ENCODE data around the gene CENPA.
"Not testable (repeated sequence)": the region's sequence is repeated elsewhere in the genome, so short reads cannot be mapped to it uniquely, and the experiment has no call there.

CENPA gene

DNA sequence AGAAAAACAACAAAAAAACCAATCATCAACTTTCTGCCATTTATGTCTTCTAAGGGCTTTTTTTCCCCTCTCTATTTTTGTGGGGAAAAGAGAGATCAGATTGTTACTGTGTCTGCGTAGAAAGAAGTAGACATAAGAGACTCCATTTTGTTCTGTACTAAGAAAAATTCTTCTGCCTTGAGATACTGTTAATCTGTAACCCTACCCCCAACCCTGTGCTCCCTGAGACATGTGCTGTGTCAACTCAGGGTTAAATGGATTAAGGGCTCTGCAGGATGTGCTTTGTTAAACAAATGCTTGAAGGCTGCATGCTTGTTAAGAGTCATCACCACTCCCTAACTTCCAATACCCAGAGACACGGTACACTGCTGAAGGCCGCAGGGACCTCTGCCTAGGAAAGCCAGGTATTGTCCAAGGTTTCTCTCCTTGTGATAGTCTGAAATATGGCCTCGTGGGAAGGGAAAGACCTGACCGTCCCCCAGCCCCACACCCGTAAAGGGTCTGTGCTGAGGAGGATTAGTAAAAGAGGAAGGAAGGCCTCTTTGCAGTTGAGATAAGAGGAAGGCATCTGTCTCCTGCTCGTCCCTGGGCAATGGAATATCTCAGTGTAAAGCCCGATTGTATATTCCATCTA lies 36.0 kb upstream of the CENPA start:
- H3K27me3 ChIP-seq (replicated peaks; ENCODE audit: control insufficient read depth, insufficient read depth, low read length); H3K36me3 ChIP-seq (ENCODE audit: control insufficient read depth, insufficient read depth, low read length, severe bottlenecking); H3K9ac ChIP-seq (ENCODE audit: low read length); H3K9me3 ChIP-seq (ENCODE audit: control insufficient read depth, low read length); H3K4me3 ChIP-seq (ENCODE audit: low read length); DNase-seq (ENCODE audit: low read depth): not testable (repeated sequence)
- H3K4me1 ChIP-seq (ENCODE audit: control insufficient read depth, insufficient read depth, low read length), result peaks cover 11% of the 10 kb centered on the region

DNA sequence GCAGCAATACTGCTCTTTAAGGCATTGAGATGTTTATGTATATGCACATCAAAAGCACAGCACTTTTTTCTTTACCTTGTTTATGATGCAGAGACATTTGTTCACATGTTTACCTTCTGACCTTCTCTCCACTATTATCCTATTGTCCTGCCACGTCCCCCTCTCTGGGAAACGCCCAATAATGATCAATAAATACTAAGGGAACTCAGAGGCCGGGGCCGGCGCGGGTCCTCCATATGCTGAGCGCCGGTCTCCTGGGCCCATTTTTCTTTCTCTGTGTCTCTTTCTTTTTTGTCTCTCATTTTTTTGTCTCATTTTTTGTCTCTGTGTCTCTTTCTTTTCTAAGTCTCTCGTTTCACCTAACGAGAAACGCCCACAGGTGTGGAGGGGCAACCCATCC lies 35.4 kb upstream of the CENPA start:
- not testable (repeated sequence) for H3K36me3 ChIP-seq (ENCODE audit: control insufficient read depth, insufficient read depth, low read length, severe bottlenecking); H3K4me3 ChIP-seq (ENCODE audit: low read length); H3K9me3 ChIP-seq (ENCODE audit: control insufficient read depth, low read length); H3K27me3 ChIP-seq (replicated peaks; ENCODE audit: control insufficient read depth, insufficient read depth, low read length); H3K9ac ChIP-seq (ENCODE audit: low read length); DNase-seq (ENCODE audit: low read depth)
- peaks cover 11% of the 10 kb centered on the region for H3K4me1 ChIP-seq (ENCODE audit: control insufficient read depth, insufficient read depth, low read length)

DNA sequence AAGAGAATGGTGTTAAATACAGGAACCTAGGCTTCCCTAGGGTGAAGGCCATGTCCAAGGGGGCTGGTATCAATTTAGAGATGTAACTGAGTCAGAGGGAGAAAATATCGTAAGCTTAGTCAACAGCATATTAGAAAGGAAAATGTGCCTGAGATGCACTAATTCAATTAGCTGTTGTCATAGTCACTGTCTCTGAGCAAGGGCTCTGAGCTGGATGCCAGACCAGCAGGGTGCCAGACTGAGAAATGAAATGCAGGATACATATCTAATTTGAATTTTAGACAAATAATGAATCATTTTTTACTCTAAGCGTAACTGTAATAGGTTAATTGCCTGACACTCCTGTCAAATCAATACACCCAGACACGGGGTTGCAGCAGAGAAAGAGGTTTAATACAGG lies 33.2 kb upstream of the CENPA start:
- Histone ChIP-seq H3K36me3 (ENCODE audit: control insufficient read depth, insufficient read depth, low read length, severe bottlenecking) (no peaks in the 10 kb centered on the region), H3K9me3 (ENCODE audit: control insufficient read depth, low read length) (no peaks in the 10 kb centered on the region), H3K9ac (ENCODE audit: low read length) (no peak overlapping the region), H3K4me3 (ENCODE audit: low read length) (no peak overlapping the region), H3K27me3 (replicated peaks; ENCODE audit: control insufficient read depth, insufficient read depth, low read length) (no peaks in the 10 kb centered on the region), H3K4me1 (ENCODE audit: control insufficient read depth, insufficient read depth, low read length) (peaks cover 16% of the 10 kb centered on the region)
- no peak for DNase-seq (ENCODE audit: low read depth)

DNA sequence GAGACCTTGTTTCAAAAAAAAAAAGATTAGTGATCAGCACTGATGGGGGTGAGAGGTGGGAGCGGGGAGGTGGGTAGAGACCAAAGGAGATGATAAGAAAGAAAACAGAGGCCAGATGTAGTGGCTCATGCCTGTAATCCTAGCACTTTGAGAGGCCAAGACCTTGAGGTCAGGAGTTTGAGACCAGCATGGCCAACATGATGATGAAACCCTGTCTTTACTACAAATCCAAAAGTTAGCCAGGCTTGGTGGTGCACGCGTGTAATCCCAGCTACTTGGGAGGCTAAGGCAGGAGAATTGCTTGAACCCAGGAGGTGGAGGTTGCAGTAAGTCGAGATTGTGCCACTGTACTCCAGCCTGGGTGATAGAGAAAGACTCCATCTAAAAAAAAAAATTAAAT lies 31.3 kb upstream of the CENPA start:
- no peaks in the 10 kb centered on the region for H3K36me3 ChIP-seq (ENCODE audit: control insufficient read depth, insufficient read depth, low read length, severe bottlenecking)
- DNase-seq (ENCODE audit: low read depth), result no peak
- peaks cover 30% of the 10 kb centered on the region for H3K4me1 ChIP-seq (ENCODE audit: control insufficient read depth, insufficient read depth, low read length)
- H3K9me3 ChIP-seq (ENCODE audit: control insufficient read depth, low read length), result no peaks in the 10 kb centered on the region
- no peaks in the 10 kb centered on the region for H3K27me3 ChIP-seq (replicated peaks; ENCODE audit: control insufficient read depth, insufficient read depth, low read length)
- no peak overlapping the region for H3K9ac ChIP-seq (ENCODE audit: low read length)
- no peak overlapping the region for H3K4me3 ChIP-seq (ENCODE audit: low read length)

DNA sequence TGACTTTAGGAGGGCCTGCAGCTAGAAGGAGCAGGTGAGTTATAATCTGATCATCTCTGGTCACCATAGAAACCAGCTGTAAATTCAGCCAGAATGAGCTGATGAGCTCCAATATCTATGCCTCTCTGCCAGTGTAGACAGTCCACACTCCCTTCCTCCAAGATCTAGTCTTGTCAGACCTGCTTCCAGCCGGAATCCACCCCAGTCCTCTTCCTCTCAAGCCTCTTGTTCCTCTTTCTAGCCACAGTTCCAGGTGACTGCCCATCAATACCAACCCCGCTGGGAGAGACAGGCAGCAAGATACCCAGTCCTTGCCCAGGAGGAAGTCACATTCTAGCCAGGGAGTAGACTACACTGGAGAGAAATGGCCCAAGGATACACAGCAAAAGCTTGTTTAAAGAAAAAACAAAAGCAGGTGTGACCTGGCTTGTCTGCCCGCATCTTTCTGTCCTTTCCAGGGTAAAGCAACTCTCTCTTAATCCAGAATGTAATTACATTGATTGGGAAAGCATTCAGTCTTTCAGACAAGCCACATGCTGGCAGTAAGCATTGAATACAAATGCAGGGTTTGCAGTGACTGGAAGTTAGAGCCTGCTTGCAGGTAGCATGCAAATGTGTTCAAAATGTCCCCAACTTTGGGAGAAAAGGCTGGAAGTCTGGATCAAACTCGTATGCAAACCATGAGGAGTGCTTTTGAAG lies 30.7 kb upstream of the CENPA start:
- H3K27me3 ChIP-seq (replicated peaks; ENCODE audit: control insufficient read depth, insufficient read depth, low read length), result no peaks in the 10 kb centered on the region
- no peak overlapping the region for H3K4me3 ChIP-seq (ENCODE audit: low read length)

DNA sequence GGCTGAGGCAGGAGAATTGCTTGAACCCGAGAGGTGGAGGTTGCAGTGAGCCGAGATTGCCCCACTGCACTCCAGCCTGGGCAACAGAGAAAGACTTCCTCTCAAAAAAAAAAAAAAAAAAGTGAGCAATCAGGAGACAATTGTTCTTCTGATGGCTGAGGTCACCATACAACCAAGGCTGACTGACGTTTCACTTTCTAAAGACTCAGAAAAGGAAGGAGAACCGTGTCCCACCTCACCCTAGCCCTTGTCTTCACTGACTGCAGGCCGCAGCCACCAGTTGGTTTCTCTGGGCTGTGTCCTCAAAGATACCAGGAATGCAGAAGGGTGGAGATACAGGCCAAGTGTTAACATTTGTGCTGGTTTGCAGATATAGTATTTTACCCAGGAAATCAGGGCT lies 29.5 kb upstream of the CENPA start:
- no peak overlapping the region for H3K4me3 ChIP-seq (ENCODE audit: low read length)
- H3K4me1 ChIP-seq (ENCODE audit: control insufficient read depth, insufficient read depth, low read length), result peaks cover 30% of the 10 kb centered on the region
- H3K27me3 ChIP-seq (replicated peaks; ENCODE audit: control insufficient read depth, insufficient read depth, low read length), result no peaks in the 10 kb centered on the region
- no peak for DNase-seq (ENCODE audit: low read depth)
- H3K36me3 ChIP-seq (ENCODE audit: control insufficient read depth, insufficient read depth, low read length, severe bottlenecking), result no peaks in the 10 kb centered on the region
- H3K9ac ChIP-seq (ENCODE audit: low read length), result no peak overlapping the region
- H3K9me3 ChIP-seq (ENCODE audit: control insufficient read depth, low read length), result no peaks in the 10 kb centered on the region

More for the DNA sequence above, 30.7 kb upstream of the CENPA start:
- Histone ChIP-seq H3K9ac (ENCODE audit: low read length) (no peak overlapping the region), H3K36me3 (ENCODE audit: control insufficient read depth, insufficient read depth, low read length, severe bottlenecking) (no peaks in the 10 kb centered on the region), H3K4me1 (ENCODE audit: control insufficient read depth, insufficient read depth, low read length) (peaks cover 30% of the 10 kb centered on the region), H3K9me3 (ENCODE audit: control insufficient read depth, low read length) (no peaks in the 10 kb centered on the region)
- no peak for DNase-seq (ENCODE audit: low read depth)

DNA sequence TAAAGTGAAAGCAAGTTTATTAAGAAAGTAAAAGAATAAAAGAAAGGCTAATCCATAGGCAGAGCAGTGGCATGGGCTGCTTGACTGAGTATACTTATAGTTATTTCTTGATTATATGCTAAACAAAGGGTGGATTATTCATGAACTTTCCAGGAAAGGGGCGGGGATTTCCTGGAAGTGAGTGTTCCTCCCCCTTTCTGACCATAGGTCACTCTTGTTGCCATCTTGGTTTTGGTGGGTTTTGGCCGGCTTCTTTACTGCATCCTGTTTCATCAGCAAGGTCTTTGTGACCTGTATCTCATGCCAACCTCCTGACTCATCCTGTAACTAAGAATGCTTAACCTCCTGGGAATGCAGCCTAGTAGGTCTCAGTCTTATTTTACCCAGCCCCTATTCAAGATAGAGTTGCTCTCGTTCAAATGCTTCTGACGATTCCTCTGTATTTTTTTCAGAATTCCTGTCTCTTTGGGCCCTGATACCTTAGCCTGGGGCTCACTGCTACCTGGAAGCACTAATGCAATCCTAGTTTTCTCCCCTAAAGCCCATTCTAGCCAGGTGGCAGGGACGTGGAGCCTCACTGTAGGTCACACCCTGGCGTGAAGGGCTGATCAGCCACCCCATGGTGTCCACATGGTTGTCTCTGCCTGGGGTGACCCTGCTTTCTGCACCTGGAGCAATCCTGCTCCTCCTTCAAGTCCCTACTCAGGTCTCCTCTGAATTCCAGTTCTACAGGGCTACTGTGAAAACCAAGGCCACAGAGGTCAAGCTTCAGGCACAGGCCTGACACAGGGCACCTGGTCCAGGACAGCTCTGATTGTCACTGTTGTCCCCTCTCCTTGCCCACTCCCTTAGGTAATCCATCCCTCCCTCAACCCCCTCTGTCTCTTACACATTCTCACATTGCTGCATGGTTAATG lies 27.7 kb upstream of the CENPA start:
- H3K4me1 ChIP-seq (ENCODE audit: control insufficient read depth, insufficient read depth, low read length), result peaks cover 23% of the 10 kb centered on the region
- H3K4me3 ChIP-seq (ENCODE audit: low read length), result peak overlapping the region; percentile 62
- H3K9ac ChIP-seq (ENCODE audit: low read length), result peak overlapping the region; percentile 60
- H3K27me3 ChIP-seq (replicated peaks; ENCODE audit: control insufficient read depth, insufficient read depth, low read length), result no peaks in the 10 kb centered on the region
- no peaks in the 10 kb centered on the region for H3K9me3 ChIP-seq (ENCODE audit: control insufficient read depth, low read length)
- DNase-seq (ENCODE audit: low read depth), result peak; percentile 87
- no peaks in the 10 kb centered on the region for H3K36me3 ChIP-seq (ENCODE audit: control insufficient read depth, insufficient read depth, low read length, severe bottlenecking)

DNA sequence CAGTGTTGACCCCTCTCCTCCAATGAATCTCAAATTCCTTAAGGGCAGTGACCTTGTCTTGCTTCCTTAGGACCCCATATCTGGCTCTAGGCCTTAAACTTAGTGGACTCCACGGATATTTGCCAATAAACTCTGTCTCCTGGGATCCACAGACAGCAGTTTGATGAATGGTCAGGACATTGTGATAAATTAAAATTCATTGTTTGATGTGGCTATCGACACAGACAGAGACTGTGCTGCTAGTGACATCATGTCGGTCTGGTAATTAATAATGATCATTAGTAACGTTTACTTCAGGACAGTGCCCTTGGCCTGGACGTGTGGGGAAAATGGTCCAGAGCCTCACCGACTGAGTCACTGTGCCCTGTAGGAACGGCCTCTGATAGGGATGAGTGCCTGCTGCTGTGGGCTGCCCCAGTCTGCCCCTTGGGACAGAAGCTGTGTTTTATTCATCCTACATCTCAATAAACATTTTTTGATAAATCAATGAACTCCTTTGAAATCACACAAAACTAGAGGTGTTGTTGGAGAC lies 27.0 kb upstream of the CENPA start:
- H3K4me1 ChIP-seq (ENCODE audit: control insufficient read depth, insufficient read depth, low read length), result peaks cover 25% of the 10 kb centered on the region
- no peak for DNase-seq (ENCODE audit: low read depth)

DNA sequence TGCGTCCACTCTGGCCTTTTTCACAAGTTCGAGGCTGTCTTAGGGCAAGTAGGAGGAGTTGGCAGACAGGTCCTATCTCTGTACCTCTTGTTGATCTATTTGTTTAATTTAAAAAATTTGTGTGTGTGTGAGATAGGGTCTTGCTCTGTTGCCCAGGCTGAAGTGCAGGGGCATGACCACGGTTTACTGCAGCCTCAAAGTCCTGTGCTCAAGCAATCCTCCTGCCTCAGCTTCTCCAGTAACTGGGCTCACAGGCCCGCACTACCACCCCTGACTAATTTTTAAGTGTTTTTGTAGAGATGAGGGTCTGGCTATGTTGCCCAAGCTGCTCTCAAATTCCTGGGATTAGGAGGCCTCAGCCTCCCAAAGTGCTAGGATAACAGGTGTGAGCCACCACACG lies 26.0 kb upstream of the CENPA start:
- Histone ChIP-seq H3K9ac (ENCODE audit: low read length) (no peak overlapping the region), H3K36me3 (ENCODE audit: control insufficient read depth, insufficient read depth, low read length, severe bottlenecking) (no peaks in the 10 kb centered on the region), H3K27me3 (replicated peaks; ENCODE audit: control insufficient read depth, insufficient read depth, low read length) (no peaks in the 10 kb centered on the region), H3K4me1 (ENCODE audit: control insufficient read depth, insufficient read depth, low read length) (peaks cover 24% of the 10 kb centered on the region), H3K4me3 (ENCODE audit: low read length) (no peak overlapping the region), H3K9me3 (ENCODE audit: control insufficient read depth, low read length) (no peaks in the 10 kb centered on the region)
- DNase-seq (ENCODE audit: low read depth), result no peak

More for the DNA sequence above, 27.0 kb upstream of the CENPA start:
- Histone ChIP-seq H3K9me3 (ENCODE audit: control insufficient read depth, low read length) (no peaks in the 10 kb centered on the region), H3K9ac (ENCODE audit: low read length) (peak overlapping the region; percentile 60), H3K36me3 (ENCODE audit: control insufficient read depth, insufficient read depth, low read length, severe bottlenecking) (no peaks in the 10 kb centered on the region), H3K4me3 (ENCODE audit: low read length) (peak overlapping the region; percentile 62), H3K27me3 (replicated peaks; ENCODE audit: control insufficient read depth, insufficient read depth, low read length) (no peaks in the 10 kb centered on the region)

DNA sequence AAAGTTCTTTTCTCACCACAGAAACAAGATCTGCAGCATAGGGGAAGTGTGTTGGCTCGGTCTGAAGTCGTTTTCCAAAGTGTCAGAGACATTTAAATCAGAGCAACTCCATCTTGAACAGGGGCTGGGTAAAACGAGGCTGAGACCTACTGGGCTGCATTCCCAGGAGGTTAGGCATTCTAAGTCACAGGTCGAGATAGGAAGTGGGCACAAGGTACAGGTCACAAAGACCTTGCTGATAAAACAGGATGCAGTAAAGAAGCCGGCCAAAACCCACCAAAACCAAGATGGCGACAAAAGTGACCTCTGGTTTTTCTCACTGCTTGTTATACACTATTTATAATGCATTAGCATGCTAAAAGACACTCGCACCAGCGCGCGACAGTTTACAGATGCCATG lies 24.9 kb upstream of the CENPA start:
- DNase-seq (ENCODE audit: low read depth); H3K4me3 ChIP-seq (ENCODE audit: low read length); H3K27me3 ChIP-seq (replicated peaks; ENCODE audit: control insufficient read depth, insufficient read depth, low read length); H3K9ac ChIP-seq (ENCODE audit: low read length); H3K36me3 ChIP-seq (ENCODE audit: control insufficient read depth, insufficient read depth, low read length, severe bottlenecking); H3K9me3 ChIP-seq (ENCODE audit: control insufficient read depth, low read length): not testable (repeated sequence)
- peaks cover 32% of the 10 kb centered on the region for H3K4me1 ChIP-seq (ENCODE audit: control insufficient read depth, insufficient read depth, low read length)

DNA sequence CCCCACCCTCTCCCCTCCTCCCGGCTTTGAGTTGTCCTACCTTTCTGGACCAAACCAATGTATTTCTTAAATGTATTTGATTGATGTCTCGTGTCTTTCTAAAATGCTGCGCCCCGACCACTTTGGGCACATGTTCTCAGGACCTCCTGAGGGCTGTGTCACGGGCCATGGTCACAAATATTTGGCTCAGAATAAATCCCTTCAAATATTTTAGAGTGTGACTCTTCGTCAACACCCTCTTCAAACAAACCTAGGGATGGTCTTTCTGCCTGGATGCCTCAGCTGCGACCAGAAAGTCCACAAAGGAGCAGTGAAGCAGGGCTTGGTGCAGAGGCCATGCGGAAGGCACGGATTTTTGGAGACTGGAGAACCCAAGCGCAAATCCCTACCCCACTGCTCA lies 22.8 kb upstream of the CENPA start:
- H3K4me3 ChIP-seq (ENCODE audit: low read length), result no peak overlapping the region
- DNase-seq (ENCODE audit: low read depth), result no peak
- H3K4me1 ChIP-seq (ENCODE audit: control insufficient read depth, insufficient read depth, low read length), result peaks cover 39% of the 10 kb centered on the region
- H3K9me3 ChIP-seq (ENCODE audit: control insufficient read depth, low read length), result no peaks in the 10 kb centered on the region
- no peaks in the 10 kb centered on the region for H3K36me3 ChIP-seq (ENCODE audit: control insufficient read depth, insufficient read depth, low read length, severe bottlenecking)
- no peak overlapping the region for H3K9ac ChIP-seq (ENCODE audit: low read length)
- no peaks in the 10 kb centered on the region for H3K27me3 ChIP-seq (replicated peaks; ENCODE audit: control insufficient read depth, insufficient read depth, low read length)

Measured in adipocyte (in vitro differentiated cells).